OCI-LY3 (cell line): ENCODE measurements around the gene KIAA1328.
"Not testable (repeated sequence)": the region's sequence is repeated elsewhere in the genome, so short reads cannot be mapped to it uniquely, and the experiment has no call there.

Experiments used
- H2AFZ ChIP-seq: fragments of 200-600, 300-600 bp; shearing (Covaris generic); 2 replicates; pipeline ENCODE4 v1.6.0; 2014; ENCODE audit warnings: antibody characterized with exemption, low read depth, low read length
- H3K27ac ChIP-seq: fragments of 200-600, 300-600 bp; sonication (generic); 2 replicates; pipeline ENCODE4 v1.5.1; 2014; ENCODE audit warnings: mild to moderate bottlenecking, low read length, moderate library complexity, mixed read lengths
- H3K27me3 ChIP-seq: fragments of 200-600, 300-600 bp; sonication (generic); 2 replicates; pipeline ENCODE4 v1.6.1; 2014; ENCODE audit warnings: low read depth, low read length, mixed read lengths
- H3K36me3 ChIP-seq: fragments of 200-600, 300-600 bp; sonication (generic); replicated peaks from 2 replicates; pipeline ENCODE3; 2014; ENCODE audit warnings: low read depth, low read length, mixed read lengths
- H3K4me1 ChIP-seq: fragments of 300-600, 200-600 bp; sonication (generic); 2 replicates; pipeline ENCODE4 v1.6.1; 2014; ENCODE audit warnings: low read length, mixed read lengths
- H3K4me2 ChIP-seq: fragments of 200-600, 300-600 bp; sonication (generic); 2 replicates; pipeline ENCODE4 v1.6.1; 2014; ENCODE audit warnings: low read length, mixed read lengths
- H3K4me3 ChIP-seq: fragments of 300-600, 200-600 bp; sonication (generic); 2 replicates; pipeline ENCODE4 v1.5.1; 2014; ENCODE audit warnings: antibody characterized with exemption, mild to moderate bottlenecking, low read length, moderate library complexity
- H3K79me2 ChIP-seq: fragments of 300-600, 200-600 bp; shearing (Covaris generic); 2 replicates; pipeline ENCODE4 v1.6.1; 2014; ENCODE audit warnings: mild to moderate bottlenecking, low read length, mixed read lengths
- H3K9ac ChIP-seq: fragments of 300-600, 200-600 bp; shearing (Covaris generic); 2 replicates; pipeline ENCODE4 v1.6.0; 2014; ENCODE audit warnings: mild to moderate bottlenecking, low read length, moderate library complexity
- H3K9me3 ChIP-seq: fragments of 200-600, 300-600 bp; shearing (Covaris generic); 2 replicates; pipeline ENCODE4 v1.6.1; 2014; ENCODE audit warnings: low read length, mixed read lengths; ENCODE audit not compliant: insufficient read depth
- H4K20me1 ChIP-seq: fragments of 200-600, 300-600 bp; sonication (generic); 2 replicates; pipeline ENCODE4 v1.6.1; 2016; ENCODE audit warnings: low read length, mixed read lengths; ENCODE audit not compliant: insufficient read depth
- CTCF ChIP-seq: fragments of 200-600, 300-600 bp; sonication (generic); IDR thresholded peaks from 2 replicates; pipeline ENCODE4 v1.5.1; 2014; ENCODE audit warnings: antibody characterized with exemption, low read length, low read depth
- EZH2phosphoT487 ChIP-seq: fragments of 200-600 bp; shearing (Covaris generic); IDR thresholded peaks from 2 replicates; pipeline ENCODE4 v1.6.1; 2018; ENCODE audit warnings: antibody characterized with exemption, mixed run types, low read depth

The KIAA1328 gene

GRCh38 chr18:36901277-36901701 is 72.4 kb downstream of the KIAA1328 start:
- Histone ChIP-seq H3K9me3 (no peaks in the 10 kb centered on the region), H3K79me2 (no peaks in the 10 kb centered on the region), H3K4me1 (no peaks in the 10 kb centered on the region), H2AFZ (no peak overlapping the region), H3K4me2 (no peak overlapping the region), H3K36me3 (peaks cover 4% of the 10 kb centered on the region), H3K27ac (no peak overlapping the region), H3K27me3 (no peaks in the 10 kb centered on the region), H3K9ac (no peak overlapping the region), H4K20me1 (no peaks in the 10 kb centered on the region), H3K4me3 (no peak overlapping the region)
- TF ChIP-seq CTCF (no peak), EZH2phosphoT487 (no peak)

DNA sequence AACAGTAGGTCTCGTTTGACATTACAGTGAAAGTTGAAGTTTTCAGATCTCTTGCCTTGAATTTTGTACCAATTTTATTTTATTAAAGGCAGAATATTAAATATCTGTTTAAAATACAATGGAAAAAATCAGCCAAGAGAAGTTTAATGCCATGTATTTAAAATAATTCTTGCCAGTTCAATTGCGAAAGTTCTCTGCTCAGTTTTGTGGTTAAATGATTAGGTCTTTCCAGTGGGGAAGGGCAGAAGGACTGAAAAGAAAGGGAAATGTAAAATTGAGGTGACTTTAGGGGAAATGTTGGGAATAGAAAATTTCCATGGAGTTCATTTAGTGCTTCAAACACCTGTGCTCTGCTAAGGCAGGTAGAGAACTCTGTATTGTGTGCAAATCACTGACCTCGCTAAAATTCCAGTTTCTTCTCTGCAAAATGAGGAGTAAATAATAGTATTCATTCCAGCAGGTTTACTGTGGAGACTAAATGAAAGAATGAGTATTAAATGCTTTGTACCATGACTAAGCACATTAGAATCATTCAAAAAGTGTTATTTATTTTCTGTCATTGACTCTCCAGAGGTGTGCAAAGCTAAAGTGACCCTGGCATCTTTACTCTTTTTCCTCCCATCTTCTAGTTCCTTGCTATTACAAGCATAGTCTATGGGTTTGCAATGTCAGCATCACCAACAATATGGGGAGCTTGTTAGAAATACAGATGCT is 74.4 kb downstream of the KIAA1328 start:
- H3K9me3 ChIP-seq: no peaks in the 10 kb centered on the region
- no peaks in the 10 kb centered on the region for H3K79me2 ChIP-seq
- no peak overlapping the region for H2AFZ ChIP-seq
- no peaks in the 10 kb centered on the region for H3K27me3 ChIP-seq
- H3K4me1 ChIP-seq: no peaks in the 10 kb centered on the region
- no peak for TF ChIP-seq CTCF
- no peak for TF ChIP-seq EZH2phosphoT487
- H4K20me1 ChIP-seq: no peaks in the 10 kb centered on the region
- no peak overlapping the region for H3K4me3 ChIP-seq
- H3K36me3 ChIP-seq: peaks cover 4% of the 10 kb centered on the region
- H3K4me2 ChIP-seq: no peak overlapping the region
- no peak overlapping the region for H3K27ac ChIP-seq
- H3K9ac ChIP-seq: no peak overlapping the region

DNA sequence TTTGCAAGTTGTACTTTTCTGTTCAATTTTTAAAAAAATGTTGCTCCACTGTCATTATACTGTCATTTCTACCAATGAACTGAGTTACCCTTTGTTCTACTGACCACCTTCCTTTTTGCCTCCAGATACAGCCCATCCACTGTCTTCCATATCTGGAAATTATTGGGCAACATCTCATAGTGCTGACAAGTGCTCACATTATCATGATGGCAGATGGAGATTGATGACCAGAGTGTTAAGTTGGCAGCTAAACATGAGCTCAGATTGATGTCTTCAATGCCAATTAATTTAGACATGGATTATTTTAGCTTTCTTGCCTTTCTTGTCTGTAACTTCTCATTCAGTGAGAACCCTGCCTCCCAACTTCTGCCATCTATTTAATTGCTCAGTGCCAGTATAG is 76.6 kb downstream of the KIAA1328 start:
- H3K4me2 ChIP-seq: no peak overlapping the region
- H3K4me3 ChIP-seq: no peak overlapping the region

GRCh38 chr18:36909282-36909681 is 80.4 kb downstream of the KIAA1328 start:
- H3K9me3 ChIP-seq, H4K20me1 ChIP-seq, H3K36me3 ChIP-seq, H3K4me3 ChIP-seq, H3K27ac ChIP-seq, H3K9ac ChIP-seq, H2AFZ ChIP-seq, H3K79me2 ChIP-seq, H3K4me2 ChIP-seq, H3K4me1 ChIP-seq, H3K27me3 ChIP-seq: not testable (repeated sequence)

More for the DNA sequence above, 76.6 kb downstream of the KIAA1328 start:
- H3K9me3 ChIP-seq: no peaks in the 10 kb centered on the region
- no peak overlapping the region for H2AFZ ChIP-seq
- H3K27ac ChIP-seq: no peak overlapping the region
- H3K79me2 ChIP-seq: no peaks in the 10 kb centered on the region
- TF ChIP-seq EZH2phosphoT487: no peak
- TF ChIP-seq CTCF: no peak
- no peak overlapping the region for H3K9ac ChIP-seq
- H3K36me3 ChIP-seq: no peaks in the 10 kb centered on the region
- no peaks in the 10 kb centered on the region for H4K20me1 ChIP-seq
- H3K27me3 ChIP-seq: no peaks in the 10 kb centered on the region
- no peaks in the 10 kb centered on the region for H3K4me1 ChIP-seq
